ENCODE measurements around the gene RBM20. TPM values are rescaled to one million over a fixed set of nuclear protein-coding genes. Genes with fewer than 3 reads are reported as not detected.

Gene RBM20
- total and polyA plus RNA-seq, 2 of the 13 experiments (the other 11 are each of a cell fraction or from before 2014, with no cell fraction given): 0.02 to 0.22 TPM

DNA sequence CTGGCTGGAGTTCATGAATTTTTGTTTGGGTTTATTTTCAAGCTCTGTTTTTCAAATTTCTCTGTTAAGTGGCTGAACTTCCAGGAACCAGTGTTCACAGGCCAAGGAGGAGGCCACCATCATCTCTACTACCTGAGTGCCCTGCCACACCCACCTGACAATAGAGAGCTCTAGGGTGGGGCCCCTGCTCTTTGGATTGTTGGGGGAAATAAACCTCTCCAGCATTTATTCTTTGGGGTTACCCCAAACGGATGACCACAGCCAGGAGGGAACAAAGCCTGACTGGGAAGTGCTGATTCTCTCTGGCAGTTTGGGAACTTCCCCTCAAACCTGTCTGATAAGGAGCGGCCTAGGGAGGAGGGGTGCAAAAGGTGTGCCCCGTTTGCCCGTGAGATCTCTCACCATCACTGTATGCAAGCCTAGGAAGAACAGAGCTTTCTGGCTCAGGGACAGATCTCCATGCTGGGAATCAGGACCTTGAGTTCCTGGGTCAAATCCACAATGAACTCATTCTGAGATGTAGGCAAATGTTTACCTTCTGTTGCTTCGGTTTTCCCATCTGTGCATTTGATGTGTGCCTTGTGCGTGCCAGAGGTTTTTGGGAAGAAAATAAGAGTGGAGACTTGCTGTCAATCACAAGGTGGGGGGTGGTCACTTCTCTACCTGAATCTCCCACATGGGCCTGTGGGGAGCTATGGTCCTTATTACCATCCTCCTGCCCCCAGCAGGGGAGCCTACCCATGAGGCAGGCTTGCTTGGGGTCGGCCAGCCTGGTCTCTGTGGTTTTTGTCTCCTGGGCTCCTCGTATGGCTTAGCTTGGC is 199.9 kb downstream of the RBM20 start (continued):
- peak; percentile 59; the same call in 1 of the 2 replicates for TF ChIP-seq HMG20A (CRISPR knock-in tag; IDR thresholded peaks at IDR 0.05; ENCODE audit: borderline replicate concordance)
- TF ChIP-seq POGZ (CRISPR knock-in tag; IDR thresholded peaks at IDR 0.05): no peak; the same call in 1 of the 2 replicates
- peak; percentile 41; the same call in 1 of the 2 replicates for TF ChIP-seq LCORL (IDR thresholded peaks at IDR 0.05)
- peak; percentile 59; the same call in 1 of the 2 replicates for TF ChIP-seq LCORL (CRISPR knock-in tag; IDR thresholded peaks at IDR 0.05)
- TF ChIP-seq, protein P1, sequence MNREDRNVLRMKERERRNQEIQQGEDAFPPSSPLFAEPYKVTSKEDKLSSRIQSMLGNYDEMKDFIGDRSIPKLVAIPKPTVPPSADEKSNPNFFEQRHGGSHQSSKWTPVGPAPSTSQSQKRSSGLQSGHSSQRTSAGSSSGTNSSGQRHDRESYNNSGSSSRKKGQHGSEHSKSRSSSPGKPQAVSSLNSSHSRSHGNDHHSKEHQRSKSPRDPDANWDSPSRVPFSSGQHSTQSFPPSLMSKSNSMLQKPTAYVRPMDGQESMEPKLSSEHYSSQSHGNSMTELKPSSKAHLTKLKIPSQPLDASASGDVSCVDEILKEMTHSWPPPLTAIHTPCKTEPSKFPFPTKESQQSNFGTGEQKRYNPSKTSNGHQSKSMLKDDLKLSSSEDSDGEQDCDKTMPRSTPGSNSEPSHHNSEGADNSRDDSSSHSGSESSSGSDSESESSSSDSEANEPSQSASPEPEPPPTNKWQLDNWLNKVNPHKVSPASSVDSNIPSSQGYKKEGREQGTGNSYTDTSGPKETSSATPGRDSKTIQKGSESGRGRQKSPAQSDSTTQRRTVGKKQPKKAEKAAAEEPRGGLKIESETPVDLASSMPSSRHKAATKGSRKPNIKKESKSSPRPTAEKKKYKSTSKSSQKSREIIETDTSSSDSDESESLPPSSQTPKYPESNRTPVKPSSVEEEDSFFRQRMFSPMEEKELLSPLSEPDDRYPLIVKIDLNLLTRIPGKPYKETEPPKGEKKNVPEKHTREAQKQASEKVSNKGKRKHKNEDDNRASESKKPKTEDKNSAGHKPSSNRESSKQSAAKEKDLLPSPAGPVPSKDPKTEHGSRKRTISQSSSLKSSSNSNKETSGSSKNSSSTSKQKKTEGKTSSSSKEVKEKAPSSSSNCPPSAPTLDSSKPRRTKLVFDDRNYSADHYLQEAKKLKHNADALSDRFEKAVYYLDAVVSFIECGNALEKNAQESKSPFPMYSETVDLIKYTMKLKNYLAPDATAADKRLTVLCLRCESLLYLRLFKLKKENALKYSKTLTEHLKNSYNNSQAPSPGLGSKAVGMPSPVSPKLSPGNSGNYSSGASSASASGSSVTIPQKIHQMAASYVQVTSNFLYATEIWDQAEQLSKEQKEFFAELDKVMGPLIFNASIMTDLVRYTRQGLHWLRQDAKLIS (CRISPR knock-in tag; IDR thresholded peaks at IDR 0.05): no peak
- no peak for TF ChIP-seq ZNF441 (CRISPR knock-in tag; IDR thresholded peaks at IDR 0.05; ENCODE audit: borderline replicate concordance)
- TF ChIP-seq, protein P2, sequence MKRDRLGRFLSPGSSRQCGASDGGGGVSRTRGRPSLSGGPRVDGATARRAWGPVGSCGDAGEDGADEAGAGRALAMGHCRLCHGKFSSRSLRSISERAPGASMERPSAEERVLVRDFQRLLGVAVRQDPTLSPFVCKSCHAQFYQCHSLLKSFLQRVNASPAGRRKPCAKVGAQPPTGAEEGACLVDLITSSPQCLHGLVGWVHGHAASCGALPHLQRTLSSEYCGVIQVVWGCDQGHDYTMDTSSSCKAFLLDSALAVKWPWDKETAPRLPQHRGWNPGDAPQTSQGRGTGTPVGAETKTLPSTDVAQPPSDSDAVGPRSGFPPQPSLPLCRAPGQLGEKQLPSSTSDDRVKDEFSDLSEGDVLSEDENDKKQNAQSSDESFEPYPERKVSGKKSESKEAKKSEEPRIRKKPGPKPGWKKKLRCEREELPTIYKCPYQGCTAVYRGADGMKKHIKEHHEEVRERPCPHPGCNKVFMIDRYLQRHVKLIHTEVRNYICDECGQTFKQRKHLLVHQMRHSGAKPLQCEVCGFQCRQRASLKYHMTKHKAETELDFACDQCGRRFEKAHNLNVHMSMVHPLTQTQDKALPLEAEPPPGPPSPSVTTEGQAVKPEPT (CRISPR knock-in tag; IDR thresholded peaks at IDR 0.05; ENCODE audit: low read depth): no peak
- no peak for TF ChIP-seq RFX3 (CRISPR knock-in tag; IDR thresholded peaks at IDR 0.05)
- no peak for TF ChIP-seq ZNF263 (CRISPR knock-in tag; IDR thresholded peaks at IDR 0.05)
- 0 out of 2 replicates have a peak, but pooled peaks have one; percentile 36 for TF ChIP-seq FOXK1 (CRISPR knock-in tag; IDR thresholded peaks at IDR 0.05; ENCODE audit: borderline replicate concordance, low read depth)
- TF ChIP-seq ZNF556 (CRISPR knock-in tag; IDR thresholded peaks at IDR 0.05; ENCODE audit: borderline replicate concordance): no peak; the same call in 1 of the 2 replicates
- no peak for TF ChIP-seq FLYWCH1 (CRISPR knock-in tag; IDR thresholded peaks at IDR 0.05)
- no peak for TF ChIP-seq ARNTL (CRISPR knock-in tag; IDR thresholded peaks at IDR 0.05)
- TF ChIP-seq ZFY (CRISPR knock-in tag; IDR thresholded peaks at IDR 0.05): no peak; the same call in 1 of the 2 replicates
- TF ChIP-seq, protein P3, sequence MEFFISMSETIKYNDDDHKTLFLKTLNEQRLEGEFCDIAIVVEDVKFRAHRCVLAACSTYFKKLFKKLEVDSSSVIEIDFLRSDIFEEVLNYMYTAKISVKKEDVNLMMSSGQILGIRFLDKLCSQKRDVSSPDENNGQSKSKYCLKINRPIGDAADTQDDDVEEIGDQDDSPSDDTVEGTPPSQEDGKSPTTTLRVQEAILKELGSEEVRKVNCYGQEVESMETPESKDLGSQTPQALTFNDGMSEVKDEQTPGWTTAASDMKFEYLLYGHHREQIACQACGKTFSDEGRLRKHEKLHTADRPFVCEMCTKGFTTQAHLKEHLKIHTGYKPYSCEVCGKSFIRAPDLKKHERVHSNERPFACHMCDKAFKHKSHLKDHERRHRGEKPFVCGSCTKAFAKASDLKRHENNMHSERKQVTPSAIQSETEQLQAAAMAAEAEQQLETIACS (CRISPR knock-in tag; IDR thresholded peaks at IDR 0.05): no peak
- 0 out of 2 replicates have a peak, but pooled peaks have one; percentile 18 for TF ChIP-seq SP4 (CRISPR knock-in tag; IDR thresholded peaks at IDR 0.05)
- TF ChIP-seq FOXC1 (CRISPR knock-in tag; IDR thresholded peaks at IDR 0.05; ENCODE audit: borderline replicate concordance): no peak
- no peak for TF ChIP-seq JARID2 (CRISPR knock-in tag; IDR thresholded peaks at IDR 0.05; ENCODE audit: insufficient replicate concordance)
